ENCODE data around the gene AURKAIP1. TPM values are rescaled to one million over a fixed set of nuclear protein-coding genes. Genes with fewer than 3 reads are reported as not detected.

Gene AURKAIP1
- polyA plus RNA-seq, 1 of the 3 experiments (the other 2 are of a cell fraction), result 214 TPM

DNA sequence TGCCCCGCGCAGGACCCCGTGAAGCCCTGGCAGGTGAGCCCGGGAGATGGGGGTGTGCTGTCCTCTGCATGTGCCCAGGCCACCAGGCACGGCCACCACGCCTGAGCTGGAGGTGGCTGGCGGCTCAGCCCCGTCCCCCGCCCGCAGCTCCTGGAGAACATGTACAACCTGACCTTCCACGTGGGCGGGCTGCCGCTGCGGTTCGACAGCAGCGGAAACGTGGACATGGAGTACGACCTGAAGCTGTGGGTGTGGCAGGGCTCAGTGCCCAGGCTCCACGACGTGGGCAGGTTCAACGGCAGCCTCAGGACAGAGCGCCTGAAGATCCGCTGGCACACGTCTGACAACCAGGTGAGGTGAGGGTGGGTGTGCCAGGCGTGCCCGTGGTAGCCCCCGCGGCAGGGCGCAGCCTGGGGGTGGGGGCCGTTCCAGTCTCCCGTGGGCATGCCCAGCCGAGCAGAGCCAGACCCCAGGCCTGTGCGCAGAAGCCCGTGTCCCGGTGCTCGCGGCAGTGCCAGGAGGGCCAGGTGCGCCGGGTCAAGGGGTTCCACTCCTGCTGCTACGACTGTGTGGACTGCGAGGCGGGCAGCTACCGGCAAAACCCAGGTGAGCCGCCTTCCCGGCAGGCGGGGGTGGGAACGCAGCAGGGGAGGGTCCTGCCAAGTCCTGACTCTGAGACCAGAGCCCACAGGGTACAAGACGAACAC is 42.1 kb downstream of the AURKAIP1 start:
- Histone ChIP-seq H3K4me3 (ENCODE audit: low read depth in 2 of 2, low read length in 1 of 2) (no peak overlapping the region), H3F3A (replicated peaks; ENCODE audit: insufficient read depth) (peaks cover 5% of the 10 kb centered on the region), H3K9ac (no peak overlapping the region), H3K79me2 (ENCODE audit: insufficient read depth) (no peaks in the 10 kb centered on the region), H3K27me3 (ENCODE audit: insufficient read depth) (no peaks in the 10 kb centered on the region), H3K9me2 (no peaks in the 10 kb centered on the region), H3K27ac (ENCODE audit: low read depth in 2 of 2, low read length in 1 of 2) (no peak overlapping the region), H3K36me3 (replicated peaks in 1 of 2; ENCODE audit: control insufficient read depth in 1 of 2, insufficient read depth in 2 of 2, low read length in 1 of 2) (peaks cover 0 to 13% of the 10 kb centered on the region in 2 experiments), H4K20me1 (ENCODE audit: insufficient read depth) (no peaks in the 10 kb centered on the region), H2AFZ (ENCODE audit: low read depth) (no peak overlapping the region), H3K4me1 (ENCODE audit: control insufficient read depth in 1 of 2, insufficient read depth in 2 of 2, low read depth in 1 of 2, low read length in 1 of 2) (peaks cover 0 to 15% of the 10 kb centered on the region in 2 experiments; a peak in 1 of 4 replicates), H3K9me3 (no peaks in the 10 kb centered on the region), H3K4me2 (no peak overlapping the region)
- TF ChIP-seq NFIC (IDR thresholded peaks at IDR 0.05; ENCODE audit: borderline replicate concordance) (no peak), POLR2AphosphoS5 (IDR thresholded peaks at IDR 0.05; ENCODE audit: low read depth, low read length) (no peak), CTCF (IDR thresholded peaks at IDR 0.05) (no peak), SIN3A (IDR thresholded peaks at IDR 0.05; ENCODE audit: borderline replicate concordance, low read depth, low read length) (no peak), GABPA (IDR thresholded peaks at IDR 0.05; ENCODE audit: low read depth) (no peak), FOSL2 (IDR thresholded peaks at IDR 0.05; ENCODE audit: borderline replicate concordance, low read depth) (no peak), FOXJ3 (CRISPR knock-in tag; IDR thresholded peaks at IDR 0.05) (no peak), TCF12 (IDR thresholded peaks at IDR 0.05) (no peak)
- 74% methylated on average over 18 of the region's 48 CpGs for WGBS (ENCODE audit: low lambda C conversion rate)
- ChIA-PET CTCF (interaction anchor here (0.8 to 1.5 kb wide), 2 partner anchors 12 to 15 kb away, joined by 5 read pairs; no protein-coding TSS in a partner anchor), POLR2A (no interaction called here)
- no peak for DNase-seq

GRCh38 chr1:1332031-1332755 is 42.8 kb downstream of the AURKAIP1 start:
- H4K20me1 ChIP-seq (ENCODE audit: insufficient read depth), result no peaks in the 10 kb centered on the region
- no peak overlapping the region for H2AFZ ChIP-seq (ENCODE audit: low read depth)
- H3K4me3 ChIP-seq (ENCODE audit: low read depth in 2 of 2, low read length in 1 of 2), result no peak overlapping the region
- POLR2A ChIA-PET, result interaction anchor here (1.1 kb wide), 1 partner anchor 18 kb away, joined by 3 read pairs; no protein-coding TSS in a partner anchor
- CTCF ChIA-PET, result interaction anchor here (0.8 to 1.5 kb wide), 5 partner anchors 10 to 39 kb away, joined by 3 to 6 read pairs (median 5); no protein-coding TSS in a partner anchor
- peaks cover 0 to 15% of the 10 kb centered on the region in 2 experiments; a peak in 1 of 4 replicates for H3K4me1 ChIP-seq (ENCODE audit: control insufficient read depth in 1 of 2, insufficient read depth in 2 of 2, low read depth in 1 of 2, low read length in 1 of 2)
- WGBS (ENCODE audit: low lambda C conversion rate), result 50% methylated on average over 1 of the region's 57 CpGs
- H3F3A ChIP-seq (replicated peaks; ENCODE audit: insufficient read depth), result peaks cover 5% of the 10 kb centered on the region
- no peak for DNase-seq
- H3K27me3 ChIP-seq (ENCODE audit: insufficient read depth), result no peaks in the 10 kb centered on the region
- no peaks in the 10 kb centered on the region for H3K9me2 ChIP-seq
- H3K79me2 ChIP-seq (ENCODE audit: insufficient read depth), result no peaks in the 10 kb centered on the region
- H3K36me3 ChIP-seq (replicated peaks in 1 of 2; ENCODE audit: control insufficient read depth in 1 of 2, insufficient read depth in 2 of 2, low read length in 1 of 2), result peaks cover 0 to 14% of the 10 kb centered on the region in 2 experiments
- no peak overlapping the region for H3K9ac ChIP-seq
- H3K27ac ChIP-seq (ENCODE audit: low read depth in 2 of 2, low read length in 1 of 2), result no peak overlapping the region
- H3K4me2 ChIP-seq, result no peak overlapping the region
- H3K9me3 ChIP-seq, result no peaks in the 10 kb centered on the region
- TF ChIP-seq MXI1 (IDR thresholded peaks at IDR 0.05; ENCODE audit: low read depth, low read length) (no peak), RFX5 (IDR thresholded peaks at IDR 0.05; ENCODE audit: low read length) (no peak), PBX3 (IDR thresholded peaks at IDR 0.05) (no peak), JUND (IDR thresholded peaks at IDR 0.05) (no peak), MEF2A (IDR thresholded peaks at IDR 0.05; ENCODE audit: borderline replicate concordance, low read depth) (no peak), CHD2 (IDR thresholded peaks at IDR 0.05; ENCODE audit: low read length, partially characterized antibody) (no peak), SMC3 (IDR thresholded peaks at IDR 0.05; ENCODE audit: low read depth, low read length) (no peak), RCOR1 (IDR thresholded peaks at IDR 0.05; ENCODE audit: low read length) (no peak), RXRA (IDR thresholded peaks at IDR 0.05; ENCODE audit: borderline replicate concordance, low read depth) (no peak)
- TF ChIP-seq, protein P1, sequence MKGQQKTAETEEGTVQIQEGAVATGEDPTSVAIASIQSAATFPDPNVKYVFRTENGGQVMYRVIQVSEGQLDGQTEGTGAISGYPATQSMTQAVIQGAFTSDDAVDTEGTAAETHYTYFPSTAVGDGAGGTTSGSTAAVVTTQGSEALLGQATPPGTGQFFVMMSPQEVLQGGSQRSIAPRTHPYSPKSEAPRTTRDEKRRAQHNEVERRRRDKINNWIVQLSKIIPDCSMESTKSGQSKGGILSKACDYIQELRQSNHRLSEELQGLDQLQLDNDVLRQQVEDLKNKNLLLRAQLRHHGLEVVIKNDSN (IDR thresholded peaks at IDR 0.05; ENCODE audit: borderline replicate concordance, low read depth), result no peak
- TF ChIP-seq, protein P2, sequence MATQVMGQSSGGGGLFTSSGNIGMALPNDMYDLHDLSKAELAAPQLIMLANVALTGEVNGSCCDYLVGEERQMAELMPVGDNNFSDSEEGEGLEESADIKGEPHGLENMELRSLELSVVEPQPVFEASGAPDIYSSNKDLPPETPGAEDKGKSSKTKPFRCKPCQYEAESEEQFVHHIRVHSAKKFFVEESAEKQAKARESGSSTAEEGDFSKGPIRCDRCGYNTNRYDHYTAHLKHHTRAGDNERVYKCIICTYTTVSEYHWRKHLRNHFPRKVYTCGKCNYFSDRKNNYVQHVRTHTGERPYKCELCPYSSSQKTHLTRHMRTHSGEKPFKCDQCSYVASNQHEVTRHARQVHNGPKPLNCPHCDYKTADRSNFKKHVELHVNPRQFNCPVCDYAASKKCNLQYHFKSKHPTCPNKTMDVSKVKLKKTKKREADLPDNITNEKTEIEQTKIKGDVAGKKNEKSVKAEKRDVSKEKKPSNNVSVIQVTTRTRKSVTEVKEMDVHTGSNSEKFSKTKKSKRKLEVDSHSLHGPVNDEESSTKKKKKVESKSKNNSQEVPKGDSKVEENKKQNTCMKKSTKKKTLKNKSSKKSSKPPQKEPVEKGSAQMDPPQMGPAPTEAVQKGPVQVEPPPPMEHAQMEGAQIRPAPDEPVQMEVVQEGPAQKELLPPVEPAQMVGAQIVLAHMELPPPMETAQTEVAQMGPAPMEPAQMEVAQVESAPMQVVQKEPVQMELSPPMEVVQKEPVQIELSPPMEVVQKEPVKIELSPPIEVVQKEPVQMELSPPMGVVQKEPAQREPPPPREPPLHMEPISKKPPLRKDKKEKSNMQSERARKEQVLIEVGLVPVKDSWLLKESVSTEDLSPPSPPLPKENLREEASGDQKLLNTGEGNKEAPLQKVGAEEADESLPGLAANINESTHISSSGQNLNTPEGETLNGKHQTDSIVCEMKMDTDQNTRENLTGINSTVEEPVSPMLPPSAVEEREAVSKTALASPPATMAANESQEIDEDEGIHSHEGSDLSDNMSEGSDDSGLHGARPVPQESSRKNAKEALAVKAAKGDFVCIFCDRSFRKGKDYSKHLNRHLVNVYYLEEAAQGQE (IDR thresholded peaks at IDR 0.05; ENCODE audit: low read depth, low read length), result no peak
- TF ChIP-seq, protein P3, sequence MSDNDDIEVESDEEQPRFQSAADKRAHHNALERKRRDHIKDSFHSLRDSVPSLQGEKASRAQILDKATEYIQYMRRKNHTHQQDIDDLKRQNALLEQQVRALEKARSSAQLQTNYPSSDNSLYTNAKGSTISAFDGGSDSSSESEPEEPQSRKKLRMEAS (IDR thresholded peaks at IDR 0.05; ENCODE audit: low read depth), result no peak
